ENCODE data around the gene GPR55.
A peak's percentile ranks its signal among the peaks of the same experiment; 100 is the strongest.

GPR55 gene

GRCh38 chr2:230868161-230868946, 56.7 kb downstream of the GPR55 start:
- Histone ChIP-seq H3K9me3 (ENCODE audit: insufficient read depth, low read depth, low read length) (no peaks in the 10 kb centered on the region), H3K36me3 (ENCODE audit: insufficient read depth, low read length) (peaks cover 9% of the 10 kb centered on the region; the same call in 1 of the 2 replicates), H3K4me1 (ENCODE audit: insufficient read depth, low read length) (peaks cover 63% of the 10 kb centered on the region), H3K9ac (ENCODE audit: low read depth, low read length) (peak overlapping the region; percentile 8), H3K27me3 (ENCODE audit: insufficient read depth, low read length) (no peaks in the 10 kb centered on the region), H3K4me3 (ENCODE audit: low read length) (peak overlapping the region; percentile 42), H3K27ac (ENCODE audit: low read depth, low read length) (peak overlapping the region; percentile 88)
- WGBS, result 12% methylated on average over 15 of the region's 15 CpGs

DNA sequence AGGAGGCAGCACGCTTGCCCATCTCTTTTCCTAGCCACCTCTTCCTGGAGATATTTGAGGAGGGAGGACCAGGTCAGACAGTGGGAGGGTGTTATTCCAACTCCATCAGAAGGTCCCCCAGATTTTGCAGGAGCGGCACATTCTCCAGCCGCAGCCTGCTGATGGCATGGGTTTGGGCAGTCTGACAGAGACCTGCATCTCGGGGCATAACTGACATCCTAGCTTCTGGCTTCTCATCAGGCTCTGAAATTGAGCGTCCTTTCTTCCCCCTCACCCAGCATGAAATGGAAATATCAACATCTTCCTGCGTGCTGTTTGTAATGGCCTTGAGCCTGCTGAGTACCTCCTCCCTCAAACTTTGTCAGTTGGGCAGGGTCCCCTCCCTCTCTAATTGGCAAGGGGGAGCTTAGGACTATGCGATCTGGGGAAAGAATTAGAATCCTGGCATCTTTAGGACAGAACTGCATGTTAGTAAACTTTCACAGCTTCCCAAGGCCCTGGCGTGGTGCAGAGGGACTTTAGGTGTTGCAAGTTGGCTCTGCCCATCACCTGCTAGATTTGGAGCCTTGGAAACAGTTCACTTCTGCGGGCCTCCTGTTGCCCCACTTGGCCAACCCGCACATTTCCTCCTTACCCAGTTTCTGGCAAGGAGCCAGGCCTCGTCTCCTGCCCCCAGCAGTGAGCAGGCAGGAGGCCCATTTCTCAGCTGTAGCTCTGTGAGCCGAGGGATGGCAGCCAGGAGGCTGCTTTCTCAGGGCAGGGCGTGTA, 58.1 kb downstream of the GPR55 start:
- Histone ChIP-seq H3K9ac (ENCODE audit: low read depth, low read length) (peak overlapping the region; percentile 23; the same call in 1 of the 2 replicates), H3K9me3 (ENCODE audit: insufficient read depth, low read depth, low read length) (no peaks in the 10 kb centered on the region), H3K4me3 (ENCODE audit: low read length) (peak overlapping the region; percentile 89), H3K27ac (ENCODE audit: low read depth, low read length) (peak overlapping the region; percentile 91; the same call in 1 of the 2 replicates), H3K27me3 (ENCODE audit: insufficient read depth, low read length) (no peaks in the 10 kb centered on the region), H3K36me3 (ENCODE audit: insufficient read depth, low read length) (no peaks in the 10 kb centered on the region), H3K4me1 (ENCODE audit: insufficient read depth, low read length) (peaks cover 64% of the 10 kb centered on the region)
- WGBS, result 44% methylated on average over 13 of the region's 13 CpGs

DNA sequence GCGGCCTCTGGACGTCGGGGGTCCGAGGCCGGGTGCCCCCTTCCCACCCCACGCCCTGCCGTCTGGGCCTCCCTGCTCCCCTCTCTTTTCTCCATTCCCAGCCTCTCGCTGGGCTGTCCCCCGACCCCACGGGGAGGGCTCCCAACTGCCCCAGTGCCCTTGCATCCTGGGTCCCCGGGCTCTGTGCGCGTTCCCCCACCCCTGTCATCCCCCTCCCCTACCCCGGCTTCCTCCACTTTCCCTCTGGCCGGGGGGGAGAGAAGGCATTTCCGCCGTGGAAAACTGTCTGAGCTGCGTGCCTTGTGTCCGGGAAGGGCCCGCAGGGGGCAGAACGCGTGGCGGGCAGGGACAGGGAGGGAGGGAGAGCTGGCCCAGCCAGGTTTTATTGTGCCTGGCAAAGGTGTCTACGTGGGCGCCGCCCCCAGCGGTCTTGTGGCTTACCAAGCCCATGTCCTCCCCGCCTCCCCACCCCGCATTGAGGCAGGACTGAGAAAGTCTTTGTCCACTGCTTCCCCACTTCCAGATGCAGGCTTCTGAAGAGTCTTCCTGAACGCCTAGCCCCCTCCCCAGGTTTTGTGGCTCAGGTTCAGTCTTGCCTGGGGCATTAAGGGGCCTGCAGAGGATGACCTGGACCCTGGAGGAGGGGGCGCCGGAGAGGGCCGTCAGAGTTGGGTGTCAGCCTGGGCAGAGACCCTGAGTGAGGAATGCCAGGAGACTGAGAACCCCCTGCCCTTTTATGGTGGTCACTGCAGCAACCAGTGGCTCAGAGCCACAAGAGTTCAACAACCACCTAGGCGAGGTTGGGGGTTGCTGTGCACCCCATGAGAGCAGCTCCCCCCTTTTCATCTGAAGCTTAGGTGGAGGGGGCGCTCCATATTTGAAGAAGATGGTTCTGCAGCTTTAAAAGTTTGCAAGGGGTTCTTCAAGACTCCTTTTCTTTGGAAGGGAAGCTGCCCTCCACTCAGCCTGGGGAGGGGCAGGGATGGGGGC, 59.0 kb downstream of the GPR55 start:
- peak overlapping the region; percentile 91 for H3K27ac ChIP-seq (ENCODE audit: low read depth, low read length)
- 5% methylated on average over 35 of the region's 35 CpGs for WGBS

GRCh38 chr2:230865307-230865765, 59.7 kb downstream of the GPR55 start:
- Histone ChIP-seq H3K4me1 (ENCODE audit: insufficient read depth, low read length) (peaks cover 64% of the 10 kb centered on the region), H3K27me3 (ENCODE audit: insufficient read depth, low read length) (no peaks in the 10 kb centered on the region), H3K4me3 (ENCODE audit: low read length) (peak overlapping the region; percentile 89), H3K27ac (ENCODE audit: low read depth, low read length) (peak overlapping the region; percentile 91), H3K36me3 (ENCODE audit: insufficient read depth, low read length) (no peaks in the 10 kb centered on the region), H3K9me3 (ENCODE audit: insufficient read depth, low read depth, low read length) (no peaks in the 10 kb centered on the region), H3K9ac (ENCODE audit: low read depth, low read length) (peak overlapping the region; percentile 87)
- under 1% methylated on average over 24 of the region's 24 CpGs for WGBS

More for the DNA sequence above, 59.0 kb downstream of the GPR55 start:
- H3K9me3 ChIP-seq (ENCODE audit: insufficient read depth, low read depth, low read length), result no peaks in the 10 kb centered on the region
- peak overlapping the region; percentile 71 for H3K9ac ChIP-seq (ENCODE audit: low read depth, low read length)
- peak overlapping the region; percentile 89 for H3K4me3 ChIP-seq (ENCODE audit: low read length)
- no peaks in the 10 kb centered on the region for H3K27me3 ChIP-seq (ENCODE audit: insufficient read depth, low read length)
- H3K4me1 ChIP-seq (ENCODE audit: insufficient read depth, low read length), result peaks cover 67% of the 10 kb centered on the region
- no peaks in the 10 kb centered on the region for H3K36me3 ChIP-seq (ENCODE audit: insufficient read depth, low read length)

DNA sequence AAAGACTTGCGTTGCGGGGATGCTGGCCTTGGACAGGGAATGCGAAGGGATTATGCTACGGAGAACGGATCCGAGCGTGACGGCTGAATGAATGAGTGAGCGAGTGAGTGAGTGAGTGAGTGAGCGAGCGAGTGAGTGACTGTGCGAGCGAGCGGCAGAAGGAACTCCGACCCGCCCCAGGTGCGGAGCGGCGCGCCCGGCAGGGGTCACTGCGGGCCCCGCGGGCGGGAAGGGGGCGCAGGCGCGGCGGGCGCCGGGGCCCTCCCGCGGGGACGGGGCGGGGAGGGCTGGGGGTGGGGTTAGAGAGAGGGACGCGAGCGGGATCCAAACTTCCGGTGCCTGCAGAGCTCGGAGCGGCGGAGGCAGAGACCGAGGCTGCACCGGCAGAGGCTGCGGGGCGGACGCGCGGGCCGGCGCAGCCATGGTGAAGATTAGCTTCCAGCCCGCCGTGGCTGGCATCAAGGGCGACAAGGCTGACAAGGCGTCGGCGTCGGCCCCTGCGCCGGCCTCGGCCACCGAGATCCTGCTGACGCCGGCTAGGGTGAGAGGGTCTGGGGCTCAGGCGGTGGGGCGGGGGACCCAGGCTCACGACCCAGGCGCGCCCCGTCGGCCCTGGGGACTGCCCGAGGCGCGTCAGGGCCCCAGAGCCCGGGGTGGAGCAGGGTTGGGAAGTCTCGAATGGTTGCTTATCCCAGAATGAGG, 60.3 kb downstream of the GPR55 start, which contains the start of gene ITM2C:
Gene ITM2C, plus strand, starts transcription at position 338 of the 702 bp plus-strand sequence. Its CDS starts 84 bp downstream, at position 422.
- WGBS, result under 1% methylated on average over 76 of the region's 76 CpGs

DNA sequence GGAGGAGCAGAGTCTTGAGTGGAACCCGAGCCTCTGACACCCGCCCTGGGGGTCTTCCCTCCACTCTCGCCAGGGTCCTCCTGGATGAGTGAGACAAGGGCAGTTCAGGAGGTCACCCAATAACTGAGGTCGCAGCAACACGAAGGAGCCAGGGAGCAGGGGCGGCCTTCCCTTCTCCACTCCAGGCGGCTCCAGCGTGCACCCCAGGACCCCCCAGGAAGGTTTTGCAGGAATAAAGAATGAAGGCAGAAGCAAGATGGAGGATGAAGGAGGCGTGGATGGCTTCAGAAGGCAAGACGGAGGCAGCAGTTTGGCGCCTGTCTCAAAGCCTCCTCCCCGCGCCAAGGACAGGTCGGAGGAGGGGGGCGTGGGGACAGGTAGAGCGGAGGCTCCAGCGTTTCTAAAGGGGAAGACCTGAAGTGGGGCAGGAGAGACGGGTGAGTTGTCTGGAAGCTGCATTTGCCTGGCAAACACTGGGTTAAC, 60.9 kb downstream of the GPR55 start:
- 24% methylated on average over 18 of the region's 18 CpGs for WGBS

More for the DNA sequence above, 60.3 kb downstream of the GPR55 start, which contains the start of gene ITM2C:
- no peaks in the 10 kb centered on the region for H3K36me3 ChIP-seq (ENCODE audit: insufficient read depth, low read length)
- H3K9ac ChIP-seq (ENCODE audit: low read depth, low read length), result peak within 1 kb of the TSS; percentile 87
- no peaks in the 10 kb centered on the region for H3K27me3 ChIP-seq (ENCODE audit: insufficient read depth, low read length)
- no peaks in the 10 kb centered on the region for H3K9me3 ChIP-seq (ENCODE audit: insufficient read depth, low read depth, low read length)
- H3K4me3 ChIP-seq (ENCODE audit: low read length), result peak within 1 kb of the TSS; percentile 89
- H3K27ac ChIP-seq (ENCODE audit: low read depth, low read length), result peak within 1 kb of the TSS; percentile 91
- peaks cover 58% of the 10 kb centered on the region for H3K4me1 ChIP-seq (ENCODE audit: insufficient read depth, low read length)

DNA sequence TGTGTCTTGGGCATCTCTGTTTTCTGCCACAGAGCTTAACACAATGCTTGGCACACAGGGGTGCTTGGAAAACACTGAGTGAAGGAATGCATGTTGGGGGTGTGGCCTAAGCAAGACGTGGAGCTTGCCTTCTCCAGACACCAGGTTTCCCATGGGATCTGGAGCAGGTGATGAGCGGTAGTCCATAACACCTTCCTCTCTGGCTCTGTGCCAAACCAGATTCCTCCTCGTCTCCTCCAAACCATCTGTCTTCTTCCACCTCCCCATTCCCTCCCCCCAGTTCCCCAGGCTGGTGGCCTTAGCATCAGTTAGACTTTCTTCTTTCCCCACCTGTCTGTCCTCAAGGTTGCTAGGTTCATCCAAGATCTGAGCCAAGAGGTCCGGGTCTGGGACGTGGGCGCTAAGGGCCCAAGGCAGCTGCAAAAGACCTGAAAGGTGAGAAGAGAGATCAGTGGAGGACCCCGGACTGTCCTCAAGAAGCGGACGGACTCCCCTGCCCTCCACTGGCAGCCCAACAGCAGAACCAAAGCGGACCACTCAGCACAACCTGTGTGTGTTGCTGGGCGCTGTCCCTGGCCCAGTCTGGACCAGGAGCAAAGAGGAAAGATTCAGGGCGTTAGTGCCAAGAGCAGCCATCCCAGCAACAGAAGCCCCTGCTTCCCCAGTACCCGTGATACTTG, 61.5 kb downstream of the GPR55 start:
- WGBS, result 78% methylated on average over 13 of the region's 13 CpGs
- Histone ChIP-seq H3K9me3 (ENCODE audit: insufficient read depth, low read depth, low read length) (no peaks in the 10 kb centered on the region), H3K4me3 (ENCODE audit: low read length) (peak overlapping the region; percentile 89), H3K9ac (ENCODE audit: low read depth, low read length) (peak overlapping the region; percentile 64; the same call in 1 of the 2 replicates), H3K27me3 (ENCODE audit: insufficient read depth, low read length) (no peaks in the 10 kb centered on the region), H3K4me1 (ENCODE audit: insufficient read depth, low read length) (peaks cover 47% of the 10 kb centered on the region), H3K36me3 (ENCODE audit: insufficient read depth, low read length) (no peaks in the 10 kb centered on the region), H3K27ac (ENCODE audit: low read depth, low read length) (no peak overlapping the region; the same call in 1 of the 2 replicates)

More for the DNA sequence above, 60.9 kb downstream of the GPR55 start:
- H3K27me3 ChIP-seq (ENCODE audit: insufficient read depth, low read length), result no peaks in the 10 kb centered on the region
- peaks cover 52% of the 10 kb centered on the region for H3K4me1 ChIP-seq (ENCODE audit: insufficient read depth, low read length)
- peak overlapping the region; percentile 89 for H3K4me3 ChIP-seq (ENCODE audit: low read length)
- H3K36me3 ChIP-seq (ENCODE audit: insufficient read depth, low read length), result no peaks in the 10 kb centered on the region
- H3K9ac ChIP-seq (ENCODE audit: low read depth, low read length), result peak overlapping the region; percentile 64
- H3K27ac ChIP-seq (ENCODE audit: low read depth, low read length), result peak overlapping the region; percentile 63; the same call in 1 of the 2 replicates
- no peaks in the 10 kb centered on the region for H3K9me3 ChIP-seq (ENCODE audit: insufficient read depth, low read depth, low read length)

DNA sequence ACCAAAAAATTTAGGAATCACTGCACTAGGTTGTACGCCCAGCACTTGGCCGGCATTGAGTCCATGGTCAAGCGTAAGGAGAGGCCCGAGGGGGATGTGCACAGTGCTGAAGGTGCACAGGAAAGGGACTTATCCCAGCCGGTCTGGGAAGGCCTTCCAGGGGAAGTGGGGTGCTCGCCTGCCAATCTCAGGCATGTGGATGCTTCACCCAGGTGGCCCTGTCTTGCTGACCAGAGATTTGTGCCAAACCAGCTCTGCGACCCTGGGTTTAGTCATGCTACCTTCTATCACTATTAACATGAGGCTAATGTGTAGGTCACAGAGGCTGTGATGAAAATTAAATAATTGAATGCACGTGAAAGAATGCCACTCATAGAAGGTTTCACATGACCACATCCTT, 62.0 kb downstream of the GPR55 start:
- 83% methylated on average over 8 of the region's 8 CpGs for WGBS
- no peak overlapping the region for H3K4me3 ChIP-seq (ENCODE audit: low read length)
- H3K9ac ChIP-seq (ENCODE audit: low read depth, low read length), result no peak overlapping the region
- H3K36me3 ChIP-seq (ENCODE audit: insufficient read depth, low read length), result no peaks in the 10 kb centered on the region
- H3K27ac ChIP-seq (ENCODE audit: low read depth, low read length), result no peak overlapping the region
- peaks cover 41% of the 10 kb centered on the region for H3K4me1 ChIP-seq (ENCODE audit: insufficient read depth, low read length)
- no peaks in the 10 kb centered on the region for H3K27me3 ChIP-seq (ENCODE audit: insufficient read depth, low read length)
- H3K9me3 ChIP-seq (ENCODE audit: insufficient read depth, low read depth, low read length), result no peaks in the 10 kb centered on the region

GRCh38 chr2:230862292-230862691, 62.8 kb downstream of the GPR55 start:
- 93% methylated on average over 5 of the region's 5 CpGs for WGBS
- H3K4me1 ChIP-seq (ENCODE audit: insufficient read depth, low read length), result peaks cover 34% of the 10 kb centered on the region
- H3K27ac ChIP-seq (ENCODE audit: low read depth, low read length), result no peak overlapping the region
- no peaks in the 10 kb centered on the region for H3K27me3 ChIP-seq (ENCODE audit: insufficient read depth, low read length)
- H3K36me3 ChIP-seq (ENCODE audit: insufficient read depth, low read length), result no peaks in the 10 kb centered on the region
- H3K4me3 ChIP-seq (ENCODE audit: low read length), result no peak overlapping the region
- H3K9ac ChIP-seq (ENCODE audit: low read depth, low read length), result no peak overlapping the region
- H3K9me3 ChIP-seq (ENCODE audit: insufficient read depth, low read depth, low read length), result no peaks in the 10 kb centered on the region
